HEK293 (cell line): ENCODE results near the gene RASGEF1B.

Source experiments
- CTCF ChIA-PET: fragments of 350-600 bp; formaldehyde crosslinking; extraction: SDS; loops from one replicate; lab custom pipeline; 2021; ENCODE audit warnings: antibody characterized with exemption; lab: Yijun Ruan, JAX
- POLR2A ChIA-PET: fragments of 300-600 bp; formaldehyde crosslinking; extraction: SDS; loops from one replicate; lab custom pipeline; 2020; ENCODE audit warnings: antibody characterized with exemption, inconsistent platforms; lab: Yijun Ruan, JAX
- H3K27ac ChIP-seq: fragments of 200-500 bp; sonication (Bioruptor generic); 2 replicates; pipeline ENCODE4 v1.5.1; 2014; ENCODE audit warnings: low read depth, low read length, control low read depth, inconsistent platforms; ENCODE audit errors: extremely low read depth
- H3K36me3 ChIP-seq, 2 experiments: fragments of 200-500 bp in 1 of 2; sonication (Bioruptor generic) in 1 of 2; 1 replicate in 1 of 2; 2 replicates in 1 of 2; pipeline ENCODE4 v1.5.1; 2014 to 2017; ENCODE audit warnings: inconsistent platforms in 2 of 2, low read length in 2 of 2; ENCODE audit not compliant: control insufficient read depth in 2 of 2, insufficient read depth in 1 of 2
- H3K4me1 ChIP-seq: fragments of 200-500 bp; sonication (Bioruptor generic); 2 replicates; pipeline ENCODE4 v1.5.1; 2014; ENCODE audit warnings: mild to moderate bottlenecking, low read length, inconsistent platforms; ENCODE audit not compliant: control insufficient read depth, insufficient read depth
- H3K4me3 ChIP-seq: 2 replicates; pipeline ENCODE4 v1.5.1; 2011; ENCODE audit warnings: low read depth, mild to moderate bottlenecking, control low read depth, low read length, moderate library complexity
- H3K9me3 ChIP-seq: fragments of 200-500 bp; sonication (Bioruptor generic); 2 replicates; pipeline ENCODE4 v1.5.1; 2014; ENCODE audit warnings: low read depth, low read length, inconsistent platforms; ENCODE audit not compliant: control insufficient read depth, insufficient read depth
- GLIS2 ChIP-seq: fragments of 450-650 bp; formaldehyde crosslinking; IDR thresholded peaks from 2 replicates; pipeline ENCODE4 v1.5.1; 2016; ENCODE audit warnings: missing biosample characterization, missing genetic modification characterization
- HOXD13 ChIP-seq: sonication (generic); formaldehyde crosslinking; IDR thresholded peaks from 2 replicates; pipeline ENCODE4 v1.8.0; 2022; ENCODE audit warnings: missing genetic modification reagents, borderline replicate concordance
- OSR2 ChIP-seq: fragments of 450-650 bp; formaldehyde crosslinking; IDR thresholded peaks from 2 replicates; pipeline ENCODE4 v1.5.1; 2016; ENCODE audit warnings: missing biosample characterization, missing genetic modification characterization
- ZEB2 ChIP-seq: fragments of 450-650 bp; formaldehyde crosslinking; IDR thresholded peaks from 2 replicates; pipeline ENCODE4 v1.5.1; 2016; ENCODE audit warnings: missing biosample characterization, missing genetic modification characterization
- ZFP37 ChIP-seq: fragments of 450-650 bp; formaldehyde crosslinking; IDR thresholded peaks from 2 replicates; pipeline ENCODE4 v1.5.1; 2016; ENCODE audit warnings: missing biosample characterization, missing genetic modification characterization
- ZNF133 ChIP-seq: fragments of 450-650 bp; formaldehyde crosslinking; IDR thresholded peaks from 2 replicates; pipeline ENCODE4 v1.5.1; 2016; ENCODE audit warnings: missing biosample characterization, missing genetic modification characterization
- ZNF175 ChIP-seq: fragments of 450-650 bp; formaldehyde crosslinking; IDR thresholded peaks from 2 replicates; pipeline ENCODE4 v1.5.1; 2016; ENCODE audit warnings: missing biosample characterization, missing genetic modification characterization
- ZNF211 ChIP-seq: fragments of 450-650 bp; formaldehyde crosslinking; IDR thresholded peaks from 2 replicates; pipeline ENCODE4 v1.5.1; 2016; ENCODE audit warnings: low read depth, missing biosample characterization, missing genetic modification characterization
- ZNF214 ChIP-seq: fragments of 450-650 bp; formaldehyde crosslinking; IDR thresholded peaks from 2 replicates; pipeline ENCODE4 v1.5.1; 2017; ENCODE audit warnings: missing biosample characterization, mild to moderate bottlenecking, missing genetic modification characterization, borderline replicate concordance
- ZNF404 ChIP-seq: fragments of 450-650 bp; formaldehyde crosslinking; IDR thresholded peaks from 2 replicates; pipeline ENCODE4 v1.5.1; 2017; ENCODE audit warnings: missing biosample characterization, missing genetic modification characterization
- ZNF530 ChIP-seq: fragments of 450-650 bp; formaldehyde crosslinking; IDR thresholded peaks from 2 replicates; pipeline ENCODE4 v1.5.1; 2016; ENCODE audit warnings: low read depth, missing biosample characterization, missing genetic modification characterization
- ZNF571 ChIP-seq: fragments of 450-650 bp; formaldehyde crosslinking; IDR thresholded peaks from 2 replicates; pipeline ENCODE4 v1.5.0; 2017; ENCODE audit warnings: missing biosample characterization, missing genetic modification characterization
- ZNF658 ChIP-seq: fragments of 450-650 bp; formaldehyde crosslinking; IDR thresholded peaks from 2 replicates; pipeline ENCODE4; 2016; ENCODE audit warnings: missing biosample characterization, missing genetic modification characterization
- ZNF677 ChIP-seq: fragments of 450-650 bp; IDR thresholded peaks from 2 replicates; pipeline ENCODE4 v1.5.0; 2018; ENCODE audit warnings: missing biosample characterization, mild to moderate bottlenecking, missing genetic modification characterization, moderate library complexity
- ZNF792 ChIP-seq: fragments of 450-650 bp; formaldehyde crosslinking; IDR thresholded peaks from 2 replicates; pipeline ENCODE4 v1.5.1; 2016; ENCODE audit warnings: missing biosample characterization, missing genetic modification characterization
- ZXDB ChIP-seq: fragments of 450-650 bp; formaldehyde crosslinking; IDR thresholded peaks from 2 replicates; pipeline ENCODE4 v1.5.1; 2016; ENCODE audit warnings: missing biosample characterization, missing genetic modification characterization
- TF ChIP-seq, protein P1 (sequence below): fragments of 450-650 bp; formaldehyde crosslinking; IDR thresholded peaks from 2 replicates; pipeline ENCODE4 v1.5.1; 2016; ENCODE audit warnings: missing biosample characterization, missing genetic modification characterization
- TF ChIP-seq, protein P2 (sequence below): fragments of 450-650 bp; formaldehyde crosslinking; IDR thresholded peaks from 2 replicates; pipeline ENCODE4 v1.5.1; 2016; ENCODE audit warnings: missing biosample characterization, missing genetic modification characterization
- TF ChIP-seq, protein P3 (sequence below): fragments of 450-650 bp; formaldehyde crosslinking; IDR thresholded peaks from 2 replicates; pipeline ENCODE4 v1.5.0; 2017; ENCODE audit warnings: missing biosample characterization, missing genetic modification characterization, borderline replicate concordance
- TF ChIP-seq, protein P4 (sequence below): fragments of 450-650 bp; formaldehyde crosslinking; IDR thresholded peaks from 2 replicates; pipeline ENCODE4 v1.5.1; 2016; ENCODE audit warnings: missing biosample characterization, missing genetic modification characterization

RASGEF1B gene

DNA sequence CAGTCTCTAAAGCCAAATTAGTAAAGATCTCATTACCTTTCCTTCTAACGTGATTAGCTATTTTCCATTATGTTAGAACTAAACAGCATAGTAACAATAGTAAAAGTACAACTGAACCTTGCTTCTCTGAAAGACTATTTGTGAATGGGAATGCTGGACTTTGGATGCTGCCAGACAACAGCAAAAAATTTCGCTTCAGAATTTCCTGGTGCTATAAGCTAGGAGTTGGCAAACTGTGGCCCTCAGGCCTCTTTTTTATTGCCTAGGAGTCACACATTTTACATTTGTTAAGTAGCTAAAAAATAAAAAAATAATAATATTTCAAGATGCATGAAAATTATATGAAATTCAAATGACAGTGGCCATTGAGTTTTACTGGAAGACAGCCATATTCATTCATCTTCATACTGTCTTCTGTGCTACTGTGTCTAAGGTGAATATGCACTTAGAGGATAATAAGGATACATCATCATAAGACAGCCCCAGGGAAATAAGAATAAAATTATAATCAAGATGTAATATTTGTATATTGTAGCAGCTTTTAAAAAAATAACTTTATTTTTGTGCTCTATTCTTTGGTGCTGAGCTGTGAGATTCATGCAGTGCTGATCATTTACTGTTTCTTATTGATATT, 34.6 kb downstream of the RASGEF1B start (continued):
- no peak for TF ChIP-seq ZNF175 (tag by site-specific recombination)
- TF ChIP-seq ZXDB (tag by site-specific recombination), result no peak
- TF ChIP-seq ZNF571 (tag by site-specific recombination), result no peak
- TF ChIP-seq, protein P1, sequence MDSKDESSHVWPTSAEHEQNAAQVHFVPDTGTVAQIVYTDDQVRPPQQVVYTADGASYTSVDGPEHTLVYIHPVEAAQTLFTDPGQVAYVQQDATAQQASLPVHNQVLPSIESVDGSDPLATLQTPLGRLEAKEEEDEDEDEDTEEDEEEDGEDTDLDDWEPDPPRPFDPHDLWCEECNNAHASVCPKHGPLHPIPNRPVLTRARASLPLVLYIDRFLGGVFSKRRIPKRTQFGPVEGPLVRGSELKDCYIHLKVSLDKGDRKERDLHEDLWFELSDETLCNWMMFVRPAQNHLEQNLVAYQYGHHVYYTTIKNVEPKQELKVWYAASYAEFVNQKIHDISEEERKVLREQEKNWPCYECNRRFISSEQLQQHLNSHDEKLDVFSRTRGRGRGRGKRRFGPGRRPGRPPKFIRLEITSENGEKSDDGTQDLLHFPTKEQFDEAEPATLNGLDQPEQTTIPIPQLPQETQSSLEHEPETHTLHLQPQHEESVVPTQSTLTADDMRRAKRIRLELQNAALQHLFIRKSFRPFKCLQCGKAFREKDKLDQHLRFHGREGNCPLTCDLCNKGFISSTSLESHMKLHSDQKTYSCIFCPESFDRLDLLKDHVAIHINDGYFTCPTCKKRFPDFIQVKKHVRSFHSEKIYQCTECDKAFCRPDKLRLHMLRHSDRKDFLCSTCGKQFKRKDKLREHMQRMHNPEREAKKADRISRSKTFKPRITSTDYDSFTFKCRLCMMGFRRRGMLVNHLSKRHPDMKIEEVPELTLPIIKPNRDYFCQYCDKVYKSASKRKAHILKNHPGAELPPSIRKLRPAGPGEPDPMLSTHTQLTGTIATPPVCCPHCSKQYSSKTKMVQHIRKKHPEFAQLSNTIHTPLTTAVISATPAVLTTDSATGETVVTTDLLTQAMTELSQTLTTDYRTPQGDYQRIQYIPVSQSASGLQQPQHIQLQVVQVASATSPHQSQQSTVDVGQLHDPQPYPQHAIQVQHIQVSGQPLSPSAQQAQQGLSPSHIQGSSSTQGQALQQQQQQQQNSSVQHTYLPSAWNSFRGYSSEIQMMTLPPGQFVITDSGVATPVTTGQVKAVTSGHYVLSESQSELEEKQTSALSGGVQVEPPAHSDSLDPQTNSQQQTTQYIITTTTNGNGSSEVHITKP (tag by site-specific recombination), result no peak
- TF ChIP-seq GLIS2 (tag by site-specific recombination), result no peak
- TF ChIP-seq ZNF677 (tag by site-specific recombination), result no peak
- TF ChIP-seq HOXD13 (CRISPR knock-in tag), result no peak

DNA sequence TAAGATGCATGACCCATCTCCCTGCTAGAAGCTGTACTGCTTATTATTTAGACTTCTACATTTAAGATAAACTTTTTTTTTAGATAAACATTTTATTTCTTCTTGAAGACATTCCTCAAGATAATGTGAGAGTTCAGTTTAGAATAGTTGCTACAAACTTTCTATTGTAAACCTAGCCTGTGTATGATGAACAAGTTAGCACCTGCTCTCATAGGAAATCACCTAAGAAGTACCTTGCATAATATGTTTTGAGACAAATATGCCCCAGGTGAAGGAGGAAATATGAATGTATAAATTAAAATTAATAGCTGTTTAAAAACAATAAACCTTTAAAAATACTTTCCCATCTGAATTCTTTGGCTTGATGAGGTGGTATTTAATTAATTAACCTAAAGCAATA, 35.6 kb downstream of the RASGEF1B start:
- Histone ChIP-seq H3K4me1 (no peaks in the 10 kb centered on the region), H3K4me3 (no peak overlapping the region), H3K27ac (no peak overlapping the region), H3K36me3 (peaks cover 5 to 65% of the 10 kb centered on the region in 2 experiments), H3K9me3 (no peaks in the 10 kb centered on the region)
- ChIA-PET CTCF (no interaction called here), POLR2A (no interaction called here)
- TF ChIP-seq, protein P2, sequence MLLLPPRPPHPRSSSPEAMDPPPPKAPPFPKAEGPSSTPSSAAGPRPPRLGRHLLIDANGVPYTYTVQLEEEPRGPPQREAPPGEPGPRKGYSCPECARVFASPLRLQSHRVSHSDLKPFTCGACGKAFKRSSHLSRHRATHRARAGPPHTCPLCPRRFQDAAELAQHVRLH (tag by site-specific recombination), result no peak
- TF ChIP-seq, protein P1 (tag by site-specific recombination), result no peak

DNA sequence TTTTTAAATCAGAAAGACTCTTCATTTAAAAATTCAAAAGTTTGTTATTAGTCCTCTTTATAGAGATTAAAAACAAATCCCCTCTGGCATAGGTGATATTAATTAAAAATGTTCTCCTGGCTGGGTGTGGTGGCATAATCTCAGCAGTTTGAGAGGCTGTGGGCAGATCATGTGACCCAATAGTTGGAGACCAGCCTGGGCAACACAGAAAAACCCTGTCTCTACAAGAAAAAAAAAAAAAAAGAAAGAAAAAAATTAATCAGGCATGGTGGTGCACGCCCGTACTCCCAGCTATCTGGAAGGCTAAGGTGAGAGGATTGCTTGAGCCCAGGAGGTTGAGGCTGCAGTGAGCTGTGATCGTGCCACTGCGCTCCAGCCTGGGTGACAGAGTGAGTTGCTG, 38.9 kb downstream of the RASGEF1B start:
- POLR2A ChIA-PET, result no interaction called here
- peaks cover 5 to 59% of the 10 kb centered on the region in 2 experiments for H3K36me3 ChIP-seq
- CTCF ChIA-PET, result interaction anchor here (0.7 to 0.9 kb wide), 2 partner anchors 34 to 852 kb away, joined by 3 to 4 read pairs; no protein-coding TSS in a partner anchor
- H3K4me1 ChIP-seq, result no peaks in the 10 kb centered on the region
- H3K27ac ChIP-seq, result no peak overlapping the region
- no peak overlapping the region for H3K4me3 ChIP-seq
- no peaks in the 10 kb centered on the region for H3K9me3 ChIP-seq
- TF ChIP-seq ZNF211 (no peak), ZNF404 (tag by site-specific recombination) (no peak), ZNF530 (no peak), OSR2 (tag by site-specific recombination) (no peak), ZEB2 (tag by site-specific recombination) (no peak), ZNF214 (tag by site-specific recombination) (no peak), ZNF792 (tag by site-specific recombination) (no peak), ZNF658 (tag by site-specific recombination) (no peak), ZNF133 (tag by site-specific recombination) (no peak), ZFP37 (no peak)
- TF ChIP-seq, protein P3, sequence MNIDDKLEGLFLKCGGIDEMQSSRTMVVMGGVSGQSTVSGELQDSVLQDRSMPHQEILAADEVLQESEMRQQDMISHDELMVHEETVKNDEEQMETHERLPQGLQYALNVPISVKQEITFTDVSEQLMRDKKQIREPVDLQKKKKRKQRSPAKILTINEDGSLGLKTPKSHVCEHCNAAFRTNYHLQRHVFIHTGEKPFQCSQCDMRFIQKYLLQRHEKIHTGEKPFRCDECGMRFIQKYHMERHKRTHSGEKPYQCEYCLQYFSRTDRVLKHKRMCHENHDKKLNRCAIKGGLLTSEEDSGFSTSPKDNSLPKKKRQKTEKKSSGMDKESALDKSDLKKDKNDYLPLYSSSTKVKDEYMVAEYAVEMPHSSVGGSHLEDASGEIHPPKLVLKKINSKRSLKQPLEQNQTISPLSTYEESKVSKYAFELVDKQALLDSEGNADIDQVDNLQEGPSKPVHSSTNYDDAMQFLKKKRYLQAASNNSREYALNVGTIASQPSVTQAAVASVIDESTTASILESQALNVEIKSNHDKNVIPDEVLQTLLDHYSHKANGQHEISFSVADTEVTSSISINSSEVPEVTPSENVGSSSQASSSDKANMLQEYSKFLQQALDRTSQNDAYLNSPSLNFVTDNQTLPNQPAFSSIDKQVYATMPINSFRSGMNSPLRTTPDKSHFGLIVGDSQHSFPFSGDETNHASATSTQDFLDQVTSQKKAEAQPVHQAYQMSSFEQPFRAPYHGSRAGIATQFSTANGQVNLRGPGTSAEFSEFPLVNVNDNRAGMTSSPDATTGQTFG (tag by site-specific recombination), result no peak
- TF ChIP-seq, protein P4, sequence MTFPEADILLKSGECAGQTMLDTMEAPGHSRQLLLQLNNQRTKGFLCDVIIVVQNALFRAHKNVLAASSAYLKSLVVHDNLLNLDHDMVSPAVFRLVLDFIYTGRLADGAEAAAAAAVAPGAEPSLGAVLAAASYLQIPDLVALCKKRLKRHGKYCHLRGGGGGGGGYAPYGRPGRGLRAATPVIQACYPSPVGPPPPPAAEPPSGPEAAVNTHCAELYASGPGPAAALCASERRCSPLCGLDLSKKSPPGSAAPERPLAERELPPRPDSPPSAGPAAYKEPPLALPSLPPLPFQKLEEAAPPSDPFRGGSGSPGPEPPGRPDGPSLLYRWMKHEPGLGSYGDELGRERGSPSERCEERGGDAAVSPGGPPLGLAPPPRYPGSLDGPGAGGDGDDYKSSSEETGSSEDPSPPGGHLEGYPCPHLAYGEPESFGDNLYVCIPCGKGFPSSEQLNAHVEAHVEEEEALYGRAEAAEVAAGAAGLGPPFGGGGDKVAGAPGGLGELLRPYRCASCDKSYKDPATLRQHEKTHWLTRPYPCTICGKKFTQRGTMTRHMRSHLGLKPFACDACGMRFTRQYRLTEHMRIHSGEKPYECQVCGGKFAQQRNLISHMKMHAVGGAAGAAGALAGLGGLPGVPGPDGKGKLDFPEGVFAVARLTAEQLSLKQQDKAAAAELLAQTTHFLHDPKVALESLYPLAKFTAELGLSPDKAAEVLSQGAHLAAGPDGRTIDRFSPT (tag by site-specific recombination), result no peak
